ENCODE measurements around the gene MICAL2. TPM values are rescaled to one million over a fixed set of nuclear protein-coding genes. Genes with fewer than 3 reads are reported as not detected.

Gene MICAL2
- total and polyA plus RNA-seq, 2 donors (not counting 3 experiments of a cell fraction or from before 2014, with no cell fraction given), result 67.6 to 200 TPM

DNA sequence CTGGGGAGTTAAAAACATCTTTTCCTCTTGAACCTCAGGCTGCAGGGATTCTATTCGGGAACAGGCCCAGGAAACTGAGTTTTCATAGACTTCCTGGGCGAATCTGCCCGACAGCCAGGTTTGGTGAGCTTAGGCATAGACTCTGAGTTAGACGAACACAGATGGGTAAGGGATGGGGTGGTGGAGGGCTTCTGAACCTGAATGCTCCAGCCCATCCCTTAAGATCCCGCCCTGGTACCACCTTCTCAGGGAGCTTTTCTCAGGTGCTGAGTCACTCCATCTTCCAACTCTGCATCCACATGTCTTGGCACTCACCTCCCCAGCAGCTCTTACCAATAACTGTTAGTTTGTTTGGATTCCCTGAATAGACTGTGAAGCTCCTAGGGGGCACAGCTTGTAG lies 37.4 kb downstream of the MICAL2 start:
- no peaks in the 10 kb centered on the region for H3K9me1 ChIP-seq (replicated peaks; ENCODE audit: control insufficient read depth, extremely low read depth, insufficient read depth, low read length)
- POLR2A ChIA-PET, result interaction anchor here (0.5 kb wide), 1 partner anchor 60 kb away, joined by 3 read pairs; no protein-coding TSS in a partner anchor
- dilution Hi-C loops (cut with MboI; ENCODE audit: extremely low pct_ligation_motif_present, low sequenced_read_pairs), result no loop called here
- peaks cover 37% of the 10 kb centered on the region for H3K79me2 ChIP-seq (ENCODE audit: control insufficient read depth, insufficient read depth, low read length)
- H3K9ac ChIP-seq (replicated peaks; ENCODE audit: extremely low read depth, insufficient read depth, low read length), result no peak overlapping the region
- intact Hi-C loops (cut with micrococcal nuclease), result no loop called here
- BruUV-seq (replicated peaks), result no TSS peak
- H3K27ac ChIP-seq (ENCODE audit: insufficient read depth, low read depth, low read length), result no peak overlapping the region
- no peak overlapping the region for H3K4me3 ChIP-seq (replicated peaks in 1 of 3; ENCODE audit: insufficient read depth in 1 of 3, low read depth in 1 of 3, low read length in 3 of 3)
- CTCF ChIA-PET, result no interaction called here
- H3K27me3 ChIP-seq (ENCODE audit: control insufficient read depth in 2 of 2, insufficient read depth in 2 of 2, low read length in 2 of 2), result no peaks in the 10 kb centered on the region
- H3K4me1 ChIP-seq (ENCODE audit: control insufficient read depth, extremely low read depth, insufficient read depth, low read length), result no peaks in the 10 kb centered on the region
- H3K36me3 ChIP-seq (ENCODE audit: control insufficient read depth in 2 of 2, extremely low read depth in 1 of 2, insufficient read depth in 2 of 2, low read length in 2 of 2), result peaks cover 0 to 2% of the 10 kb centered on the region in 2 experiments
- no peak overlapping the region for H2AFZ ChIP-seq (ENCODE audit: low read depth, low read length)
- H3K4me2 ChIP-seq (ENCODE audit: insufficient read depth, low read length), result no peak overlapping the region
- no peak for FAIRE-seq
- H4K20me1 ChIP-seq (replicated peaks; ENCODE audit: control insufficient read depth, extremely low read depth, insufficient read depth, low read length), result no peaks in the 10 kb centered on the region
- TF ChIP-seq MYC (IDR thresholded peaks at IDR 0.05; ENCODE audit: low read depth, low read length), result no peak
- no peak for TF ChIP-seq JUN (IDR thresholded peaks at IDR 0.05; ENCODE audit: borderline replicate concordance, insufficient read depth, insufficient read length, low read depth)
- no peak for TF ChIP-seq FOS (IDR thresholded peaks at IDR 0.05; ENCODE audit: borderline replicate concordance, insufficient read depth, low read length)
- TF ChIP-seq POLR2A (IDR thresholded peaks at IDR 0.05; ENCODE audit: low read depth, low read length), result no peak
- TF ChIP-seq EZH2 (IDR thresholded peaks at IDR 0.05; ENCODE audit: borderline replicate concordance, low read depth, low read length, severe bottlenecking), result no peak
- TF ChIP-seq MAX (IDR thresholded peaks at IDR 0.05; ENCODE audit: insufficient read depth, insufficient read length), result no peak
- TF ChIP-seq GATA2 (IDR thresholded peaks at IDR 0.05; ENCODE audit: insufficient read depth, insufficient read length, low read depth, low read length), result no peak
- no peak for TF ChIP-seq POLR2AphosphoS5 (IDR thresholded peaks at IDR 0.05; ENCODE audit: insufficient read depth, low read depth, low read length)
- TF ChIP-seq, protein P1, sequence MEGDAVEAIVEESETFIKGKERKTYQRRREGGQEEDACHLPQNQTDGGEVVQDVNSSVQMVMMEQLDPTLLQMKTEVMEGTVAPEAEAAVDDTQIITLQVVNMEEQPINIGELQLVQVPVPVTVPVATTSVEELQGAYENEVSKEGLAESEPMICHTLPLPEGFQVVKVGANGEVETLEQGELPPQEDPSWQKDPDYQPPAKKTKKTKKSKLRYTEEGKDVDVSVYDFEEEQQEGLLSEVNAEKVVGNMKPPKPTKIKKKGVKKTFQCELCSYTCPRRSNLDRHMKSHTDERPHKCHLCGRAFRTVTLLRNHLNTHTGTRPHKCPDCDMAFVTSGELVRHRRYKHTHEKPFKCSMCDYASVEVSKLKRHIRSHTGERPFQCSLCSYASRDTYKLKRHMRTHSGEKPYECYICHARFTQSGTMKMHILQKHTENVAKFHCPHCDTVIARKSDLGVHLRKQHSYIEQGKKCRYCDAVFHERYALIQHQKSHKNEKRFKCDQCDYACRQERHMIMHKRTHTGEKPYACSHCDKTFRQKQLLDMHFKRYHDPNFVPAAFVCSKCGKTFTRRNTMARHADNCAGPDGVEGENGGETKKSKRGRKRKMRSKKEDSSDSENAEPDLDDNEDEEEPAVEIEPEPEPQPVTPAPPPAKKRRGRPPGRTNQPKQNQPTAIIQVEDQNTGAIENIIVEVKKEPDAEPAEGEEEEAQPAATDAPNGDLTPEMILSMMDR (IDR thresholded peaks at IDR 0.05; ENCODE audit: extremely low read depth in 1 of 2, insufficient read depth in 1 of 2, low read depth in 1 of 2, low read length in 2 of 2), result no peak
- DNase-seq (ENCODE audit: low read depth, low spot score), result no peak
- no peaks in the 10 kb centered on the region for H3K9me3 ChIP-seq (replicated peaks; ENCODE audit: control insufficient read depth, insufficient read depth, low read length)

Measured in endothelial cell of umbilical vein (primary cell).